Hepatocyte (in vitro differentiated cells): ENCODE measurements around the gene ADA.

ENCODE experiments used
- EZH2 ChIP-seq: fragments of 200-600 bp; sonication (generic); IDR thresholded peaks from 2 replicates; pipeline ENCODE4 v1.6.1; 2016; ENCODE audit warnings: antibody characterized with exemption, mild to moderate bottlenecking, borderline replicate concordance
- EZH2phosphoT487 ChIP-seq: fragments of 200-600 bp; sonication (generic); IDR thresholded peaks from one replicate; pipeline ENCODE4 v1.6.1; 2018; ENCODE audit warnings: antibody characterized with exemption, mild to moderate bottlenecking, low read depth, moderate library complexity; ENCODE audit not compliant: unreplicated experiment, severe bottlenecking
- TF ChIP-seq, protein P1 (sequence below): fragments of 200-600 bp; sonication (generic); IDR thresholded peaks from 2 replicates; pipeline ENCODE4 v1.5.1; 2016; ENCODE audit warnings: antibody characterized with exemption, mild to moderate bottlenecking; ENCODE audit not compliant: poor library complexity

DNA sequence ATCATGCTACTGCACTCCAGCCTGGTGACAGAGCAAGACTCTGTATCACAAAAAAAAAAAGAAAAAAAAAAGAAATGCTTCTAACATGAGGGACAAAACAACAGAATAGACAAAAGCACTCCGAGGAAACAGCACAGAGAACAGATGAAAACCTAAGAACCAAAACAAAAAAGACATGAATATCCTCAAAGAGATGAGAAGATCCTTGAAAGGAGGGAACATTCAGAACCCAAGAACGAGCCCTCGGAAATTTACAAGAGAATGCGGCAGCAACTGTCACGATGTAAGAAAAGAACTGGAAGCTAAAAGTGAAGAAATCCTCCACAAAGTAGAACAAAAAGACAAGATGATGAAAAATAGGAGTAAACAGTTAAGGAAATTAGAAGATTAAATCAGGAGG is 21.2 kb downstream of the ADA start:
- no peak for TF ChIP-seq EZH2phosphoT487
- TF ChIP-seq, protein P1, sequence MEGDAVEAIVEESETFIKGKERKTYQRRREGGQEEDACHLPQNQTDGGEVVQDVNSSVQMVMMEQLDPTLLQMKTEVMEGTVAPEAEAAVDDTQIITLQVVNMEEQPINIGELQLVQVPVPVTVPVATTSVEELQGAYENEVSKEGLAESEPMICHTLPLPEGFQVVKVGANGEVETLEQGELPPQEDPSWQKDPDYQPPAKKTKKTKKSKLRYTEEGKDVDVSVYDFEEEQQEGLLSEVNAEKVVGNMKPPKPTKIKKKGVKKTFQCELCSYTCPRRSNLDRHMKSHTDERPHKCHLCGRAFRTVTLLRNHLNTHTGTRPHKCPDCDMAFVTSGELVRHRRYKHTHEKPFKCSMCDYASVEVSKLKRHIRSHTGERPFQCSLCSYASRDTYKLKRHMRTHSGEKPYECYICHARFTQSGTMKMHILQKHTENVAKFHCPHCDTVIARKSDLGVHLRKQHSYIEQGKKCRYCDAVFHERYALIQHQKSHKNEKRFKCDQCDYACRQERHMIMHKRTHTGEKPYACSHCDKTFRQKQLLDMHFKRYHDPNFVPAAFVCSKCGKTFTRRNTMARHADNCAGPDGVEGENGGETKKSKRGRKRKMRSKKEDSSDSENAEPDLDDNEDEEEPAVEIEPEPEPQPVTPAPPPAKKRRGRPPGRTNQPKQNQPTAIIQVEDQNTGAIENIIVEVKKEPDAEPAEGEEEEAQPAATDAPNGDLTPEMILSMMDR, result no peak
- TF ChIP-seq EZH2, result no peak
